Kasumi-1 (cell line): ENCODE data around the gene ANO5.
"Not testable (repeated sequence)": the region's sequence is repeated elsewhere in the genome, so short reads cannot be mapped to it uniquely, and the experiment has no call there.

Source experiments
- DNase-seq, 2 experiments: peaks; one replicate each; lab custom pipeline; 2025; lab: John Stamatoyannopoulos, UW

Gene ANO5

GRCh38 chr11:22203281-22203680 lies 10.4 kb downstream of the ANO5 start:
- DNase-seq, result no peak

GRCh38 chr11:22207162-22207561 lies 14.3 kb downstream of the ANO5 start:
- DNase-seq, result no peak

GRCh38 chr11:22208151-22208858 lies 15.4 kb downstream of the ANO5 start:
- DNase-seq, result no peak

- DNase-seq, result no peak
These were observed 24.1 kb downstream of the ANO5 start for GRCh38 chr11:22216940-22217339.

GRCh38 chr11:22221143-22221542 lies 28.3 kb downstream of the ANO5 start:
- DNase-seq, result no peak

GRCh38 chr11:22225190-22225589 lies 32.3 kb downstream of the ANO5 start:
- DNase-seq, result no peak

GRCh38 chr11:22234743-22235142 lies 41.9 kb downstream of the ANO5 start:
- no peak for DNase-seq

GRCh38 chr11:22244986-22245592 lies 52.2 kb downstream of the ANO5 start:
- DNase-seq, result peak; percentile 52 to 58

- no peak for DNase-seq
These were observed 54.1 kb downstream of the ANO5 start for GRCh38 chr11:22246992-22247391.

- DNase-seq, result no peak
These were observed 57.0 kb downstream of the ANO5 start for GRCh38 chr11:22249871-22250270.

GRCh38 chr11:22256876-22257275 lies 64.0 kb downstream of the ANO5 start:
- DNase-seq, result no peak

GRCh38 chr11:22263613-22264012 lies 70.7 kb downstream of the ANO5 start:
- DNase-seq, result no peak

GRCh38 chr11:22268983-22269624 lies 76.2 kb downstream of the ANO5 start:
- not testable (repeated sequence) for DNase-seq

- no peak for DNase-seq
These were observed 80.9 kb downstream of the ANO5 start for GRCh38 chr11:22273781-22274180.

- DNase-seq, result no peak
These were observed 82.7 kb downstream of the ANO5 start for GRCh38 chr11:22275600-22275999.

GRCh38 chr11:22276535-22276934 lies 83.7 kb downstream of the ANO5 start:
- no peak for DNase-seq

- DNase-seq, result not testable (repeated sequence)
These were observed 92.1 kb downstream of the ANO5 start for GRCh38 chr11:22284991-22285390.

GRCh38 chr11:22302368-22302767 lies 109.5 kb downstream of the ANO5 start:
- DNase-seq, result no peak

GRCh38 chr11:22304337-22304961 lies 111.6 kb downstream of the ANO5 start:
- peak; percentile 65 to 71 for DNase-seq

GRCh38 chr11:22317656-22318055 lies 124.8 kb downstream of the ANO5 start:
- no peak for DNase-seq

GRCh38 chr11:22331771-22332170 lies 138.9 kb downstream of the ANO5 start:
- DNase-seq, result peak; percentile 11 to 26
